ENCODE results near the gene AKT3. TPM values are rescaled to one million over a fixed set of nuclear protein-coding genes. Genes with fewer than 3 reads are reported as not detected.

The AKT3 gene
- polyA plus RNA-seq, 3 donors: 3.6 to 27.2 (median 8.0) TPM

- 91 to 94% (median 93%) methylated on average over 3 of the region's 3 CpGs for WGBS, 3 donors
- H3K27ac ChIP-seq (ENCODE audit: low read depth, low read length): no peak overlapping the region
Observed at GRCh38 chr1:243723050-243723449, 127.0 kb downstream of the AKT3 start.

DNA sequence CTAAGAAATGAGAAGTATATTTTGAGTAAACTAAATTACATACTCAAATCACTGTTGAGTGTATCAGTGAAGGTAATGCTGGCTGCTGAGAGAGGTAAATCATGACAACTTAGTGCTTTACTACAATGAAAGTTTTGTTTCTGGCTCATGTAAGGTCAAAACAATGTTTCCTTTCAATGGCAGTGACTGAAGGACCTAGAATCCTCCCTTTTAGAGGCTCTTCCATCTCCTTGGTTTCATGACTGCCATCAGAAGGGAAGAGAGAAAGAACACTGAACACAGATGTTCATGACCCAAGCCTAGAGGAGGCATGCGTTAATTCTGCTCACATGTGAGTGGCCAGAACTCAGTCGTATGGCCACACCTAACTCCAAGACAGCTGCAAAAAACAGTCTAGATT is 130.6 kb downstream of the AKT3 start:
- 85 to 97% (median 94%) methylated on average over 2 of the region's 2 CpGs for WGBS, 3 donors

GRCh38 chr1:243718893-243719292 is 131.2 kb downstream of the AKT3 start:
- H3K27ac ChIP-seq (ENCODE audit: low read depth, low read length): no peak overlapping the region
- 82 to 90% (median 87%) methylated on average over 1 of the region's 1 CpG for WGBS, 3 donors

More for the DNA sequence above, 130.6 kb downstream of the AKT3 start:
- no peak overlapping the region for H3K27ac ChIP-seq (ENCODE audit: low read depth, low read length)

- WGBS, 3 donors: 86 to 99% (median 98%) methylated on average over 2 of the region's 2 CpGs
- H3K27ac ChIP-seq (ENCODE audit: low read depth, low read length): no peak overlapping the region
Observed at GRCh38 chr1:243718022-243718421, 132.0 kb downstream of the AKT3 start.

GRCh38 chr1:243716906-243717305 is 133.1 kb downstream of the AKT3 start:
- no peak overlapping the region for H3K27ac ChIP-seq (ENCODE audit: low read depth, low read length)
- WGBS, 3 donors: 95 to 98% (median 97%) methylated on average over 1 of the region's 1 CpG

GRCh38 chr1:243715285-243715684 is 134.8 kb downstream of the AKT3 start:
- no peak overlapping the region for H3K27ac ChIP-seq (ENCODE audit: low read depth, low read length)
- 46 to 85% (median 49%) methylated on average over 3 of the region's 3 CpGs for WGBS, 3 donors

DNA sequence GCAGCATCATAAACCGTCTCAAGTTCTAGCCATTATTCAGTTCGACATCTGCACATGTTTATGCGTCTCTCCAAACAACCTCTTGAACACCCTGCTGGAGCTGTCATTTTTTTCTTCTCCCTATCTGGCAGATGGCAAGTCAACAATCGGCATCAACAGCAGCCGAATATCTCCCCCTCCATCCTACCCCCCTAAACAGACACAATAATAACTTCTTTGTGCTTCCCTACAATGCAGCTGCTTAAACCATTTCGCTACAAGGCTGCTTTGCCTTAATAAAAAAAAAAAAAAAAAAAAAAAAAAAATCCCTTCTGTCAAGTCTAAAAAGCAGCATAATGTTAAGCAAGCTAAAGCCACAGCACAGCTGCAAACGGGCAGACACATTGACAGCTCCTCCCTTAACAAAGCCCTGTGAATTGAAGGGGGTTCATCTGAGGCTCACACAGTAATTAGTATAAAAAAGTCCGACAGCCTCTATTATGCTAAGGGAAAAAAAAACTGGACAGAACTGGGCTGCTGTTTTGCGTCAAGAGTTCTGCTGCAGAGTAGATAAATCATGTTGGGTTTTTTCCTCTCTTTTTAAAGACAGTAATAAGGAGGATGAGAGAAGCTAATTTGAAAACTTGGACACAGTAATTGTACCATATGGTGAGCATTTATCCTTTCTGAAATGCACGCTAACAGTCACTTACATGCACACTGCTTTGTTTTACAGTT is 136.4 kb downstream of the AKT3 start:
- no peak overlapping the region for H3K27ac ChIP-seq (ENCODE audit: low read depth, low read length)

DNA sequence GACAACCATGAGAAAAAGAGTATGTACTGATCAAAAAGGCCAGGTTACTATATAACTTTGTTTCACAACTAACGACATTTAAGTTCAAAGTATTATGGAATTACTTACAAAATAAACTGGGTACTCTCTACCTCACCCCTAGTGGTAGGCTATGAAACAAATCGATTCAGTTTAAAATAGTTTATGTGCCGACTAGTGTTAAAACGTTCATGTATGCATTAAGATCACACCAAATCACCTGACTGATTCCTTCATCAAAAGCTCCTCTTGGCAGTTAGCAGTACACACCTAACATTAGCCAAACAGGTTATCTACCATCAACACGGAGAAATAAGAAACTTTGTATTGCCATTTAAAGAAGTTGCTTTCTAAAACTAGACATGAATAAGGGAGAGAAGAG is 137.1 kb downstream of the AKT3 start:
- 19 to 54% (median 52%) methylated on average over 5 of the region's 5 CpGs for WGBS, 3 donors
- no peak overlapping the region for H3K27ac ChIP-seq (ENCODE audit: low read depth, low read length)

More for the DNA sequence above, 136.4 kb downstream of the AKT3 start:
- WGBS, 3 donors: 29 to 44% (median 37%) methylated on average over 10 of the region's 10 CpGs

- H3K27ac ChIP-seq (ENCODE audit: low read depth, low read length): no peak overlapping the region
- WGBS, 3 donors: 78 to 86% (median 79%) methylated on average over 5 of the region's 5 CpGs
Observed at GRCh38 chr1:243712242-243712641, 137.8 kb downstream of the AKT3 start.

DNA sequence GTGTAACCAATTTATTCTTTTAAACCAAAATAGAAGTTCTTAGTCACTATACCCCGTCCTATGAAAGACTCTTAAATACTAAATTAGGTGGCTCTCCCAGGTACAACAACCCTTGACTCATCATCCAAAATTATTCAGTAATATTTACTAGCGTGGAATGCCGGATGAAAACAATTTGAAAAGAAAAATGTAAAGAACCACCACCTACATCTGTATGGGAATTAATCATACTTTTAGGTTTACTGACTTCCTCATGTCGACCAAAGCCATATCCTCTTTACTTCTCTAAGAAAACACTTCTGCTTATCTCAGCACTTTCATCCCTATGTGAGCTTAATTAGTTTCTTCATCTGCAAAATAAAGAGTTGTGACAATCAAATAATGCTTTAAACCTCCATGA is 139.6 kb downstream of the AKT3 start:
- WGBS, 3 donors: 80 to 89% (median 83%) methylated on average over 4 of the region's 4 CpGs
- H3K27ac ChIP-seq (ENCODE audit: low read depth, low read length): no peak overlapping the region

- 66 to 90% (median 86%) methylated on average over 3 of the region's 3 CpGs for WGBS, 3 donors
- no peak overlapping the region for H3K27ac ChIP-seq (ENCODE audit: low read depth, low read length)
Observed at GRCh38 chr1:243708210-243708609, 141.8 kb downstream of the AKT3 start.

DNA sequence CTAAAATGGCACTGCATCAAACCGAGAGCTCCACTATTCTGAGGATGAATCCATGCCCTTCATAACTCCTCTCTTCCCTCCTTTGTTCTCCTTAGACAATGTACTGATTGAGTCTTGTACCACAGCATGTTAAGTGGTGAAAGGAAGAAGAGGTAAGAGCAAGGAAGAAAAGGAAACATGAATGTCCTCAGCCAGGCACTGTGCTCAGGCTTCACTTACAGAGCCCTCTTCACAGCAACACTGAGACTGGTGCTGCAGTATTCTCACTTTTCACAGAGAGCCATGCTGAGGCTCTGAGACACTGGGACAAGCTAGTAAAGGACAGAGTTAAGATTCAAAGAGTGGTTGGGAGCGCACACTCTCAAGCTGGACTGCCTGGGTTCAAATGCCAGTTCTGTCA is 143.5 kb downstream of the AKT3 start:
- WGBS, 3 donors: 82 to 95% (median 94%) methylated on average over 2 of the region's 2 CpGs

GRCh38 chr1:243705585-243705984 is 144.5 kb downstream of the AKT3 start:
- WGBS, 3 donors: 56 to 87% (median 84%) methylated on average over 4 of the region's 4 CpGs

More for the DNA sequence above, 143.5 kb downstream of the AKT3 start:
- H3K27ac ChIP-seq (ENCODE audit: low read depth, low read length): no peak overlapping the region

GRCh38 chr1:243701872-243702271 is 148.2 kb downstream of the AKT3 start:
- no peak overlapping the region for H3K27ac ChIP-seq (ENCODE audit: low read depth, low read length)
- WGBS, 3 donors: 93 to 98% (median 96%) methylated on average over 3 of the region's 3 CpGs

More at GRCh38 chr1:243705585-243705984, 144.5 kb downstream of the AKT3 start:
- H3K27ac ChIP-seq (ENCODE audit: low read depth, low read length): no peak overlapping the region

- H3K27ac ChIP-seq (ENCODE audit: low read depth, low read length): no peak overlapping the region
- 71 to 81% (median 80%) methylated on average over 1 of the region's 1 CpG for WGBS, 3 donors
Observed at GRCh38 chr1:243693800-243694199, 156.2 kb downstream of the AKT3 start.

- WGBS, 3 donors: 91 to 100% (median 97%) methylated on average over 1 of the region's 1 CpG
- no peak overlapping the region for H3K27ac ChIP-seq (ENCODE audit: low read depth, low read length)
Observed at GRCh38 chr1:243686159-243686558, 163.9 kb downstream of the AKT3 start.

DNA sequence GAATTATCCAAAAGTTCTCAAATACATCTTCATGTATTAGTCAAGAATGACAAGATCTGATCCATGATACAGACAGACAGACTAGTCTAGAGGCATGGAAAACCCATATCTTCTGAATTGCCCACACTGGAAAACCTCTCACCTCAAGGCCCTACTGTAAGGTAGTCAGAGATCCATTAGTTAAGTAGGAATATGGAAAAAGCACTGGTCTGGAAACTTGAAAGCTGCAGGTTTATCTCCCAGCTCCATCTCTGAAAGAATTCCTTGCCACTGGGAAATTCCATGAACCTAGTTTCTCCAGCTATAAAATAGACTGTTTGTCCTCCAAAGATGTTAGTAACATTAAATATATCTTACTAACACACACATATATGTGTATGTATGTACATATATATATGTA is 169.2 kb downstream of the AKT3 start:
- no peak overlapping the region for H3K27ac ChIP-seq (ENCODE audit: low read depth, low read length)

GRCh38 chr1:243672539-243673074 is 177.4 kb downstream of the AKT3 start:
- 73 to 97% (median 92%) methylated on average over 3 of the region's 3 CpGs for WGBS, 3 donors
- no peak overlapping the region for H3K27ac ChIP-seq (ENCODE audit: low read depth, low read length)

DNA sequence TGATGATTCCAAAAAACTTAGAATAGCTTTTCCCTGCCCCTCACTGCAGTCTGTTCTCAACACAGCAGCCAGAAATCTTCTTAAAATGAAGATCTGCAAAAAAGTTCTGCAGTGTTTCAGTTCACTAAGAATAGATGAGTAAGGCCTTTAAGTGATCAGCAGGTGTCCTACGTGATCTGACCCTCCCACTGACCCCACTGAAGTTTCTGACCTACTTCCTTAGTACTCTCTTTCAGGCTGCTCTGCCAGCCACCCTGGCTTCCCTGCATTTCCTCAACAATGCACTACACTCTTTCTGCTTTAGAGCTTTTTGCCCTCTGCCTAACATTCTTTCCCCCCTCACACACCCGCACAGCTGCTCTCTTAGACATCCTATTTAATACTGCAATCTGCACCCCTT is 182.5 kb downstream of the AKT3 start:
- H3K27ac ChIP-seq (ENCODE audit: low read depth, low read length): no peak overlapping the region
- 85 to 95% (median 92%) methylated on average over 2 of the region's 2 CpGs for WGBS, 3 donors

GRCh38 chr1:243667133-243667532 is 182.9 kb downstream of the AKT3 start:
- 90 to 96% (median 95%) methylated on average over 5 of the region's 5 CpGs for WGBS, 3 donors
- H3K27ac ChIP-seq (ENCODE audit: low read depth, low read length): no peak overlapping the region

Data from adipose tissue (tissue), 3 donors.